BLaER1 treated with 17β-estradiol and CSF1 and Interleukin-3, amounts not matched to agents 10 nM and 100 nM (cell line): ENCODE measurements around the gene BCAR3.

Experiments used
- H3K27ac ChIP-seq, 11 experiments: shearing (Covaris generic); formaldehyde crosslinking; 2 replicates each; pipeline ENCODE4 v1.8.1; 2022
- H3K27me3 ChIP-seq, 11 experiments: shearing (Covaris generic); formaldehyde crosslinking; 2 replicates each; pipeline ENCODE4 v1.8.1; 2022
- H3K36me3 ChIP-seq, 11 experiments: shearing (Covaris generic); formaldehyde crosslinking; 2 replicates each; pipeline ENCODE4 v1.8.1; 2022
- H3K4me1 ChIP-seq, 10 experiments: shearing (Covaris generic); formaldehyde crosslinking; 2 replicates each; pipeline ENCODE4 v1.8.1; 2022
- H3K4me2 ChIP-seq, 11 experiments: shearing (Covaris generic); formaldehyde crosslinking; 2 replicates each; pipeline ENCODE4 v1.8.1; 2022
- H3K4me3 ChIP-seq, 10 experiments: shearing (Covaris generic); formaldehyde crosslinking; 2 replicates each; pipeline ENCODE4 v1.8.1; 2022
- H3K9ac ChIP-seq, 11 experiments: shearing (Covaris generic); formaldehyde crosslinking; 2 replicates each; pipeline ENCODE4 v1.8.1; 2022
- H3K9me3 ChIP-seq, 11 experiments: shearing (Covaris generic); formaldehyde crosslinking; replicated peaks in 1 of 11; 2 replicates each; pipeline ENCODE4 v1.8.1; 2022
- H4K20me1 ChIP-seq, 11 experiments: shearing (Covaris generic); formaldehyde crosslinking; 2 replicates each; pipeline ENCODE4 v1.8.1; 2022
- Cebpa-rat ChIP-seq, 11 experiments: shearing (Covaris generic); IDR thresholded peaks; 2 replicates each; pipeline ENCODE4 v1.8.1; 2022

Gene BCAR3

DNA sequence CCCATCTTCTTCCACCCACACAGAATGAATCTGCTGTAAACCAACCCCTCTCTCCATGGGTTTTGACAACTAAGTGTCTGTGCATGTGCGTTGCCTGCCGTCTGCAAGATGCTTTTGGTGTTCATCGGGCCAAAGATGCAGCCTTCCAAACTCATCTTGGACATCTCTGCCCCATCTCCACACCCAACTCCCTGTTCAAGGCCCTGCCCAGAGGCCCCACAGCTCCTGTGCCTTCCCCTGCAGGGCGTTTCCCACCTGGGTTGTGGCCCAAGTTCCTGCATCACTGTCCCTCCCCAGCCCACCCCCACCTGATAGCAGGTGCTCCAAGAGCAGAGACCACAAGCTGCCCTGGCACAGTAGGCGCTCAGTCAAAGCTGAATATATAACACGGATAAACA lies 103.2 kb downstream of the BCAR3 start:
- H3K27me3 ChIP-seq, result no peaks in the 10 kb centered on the region
- no peaks in the 10 kb centered on the region for H3K9me3 ChIP-seq
- no peak overlapping the region for H3K4me2 ChIP-seq
- no peak overlapping the region for H3K4me3 ChIP-seq
- peaks cover 0 to 17% (median 4%) of the 10 kb centered on the region in 10 experiments; a peak in 10 of 20 replicates for H3K4me1 ChIP-seq
- peaks cover 0 to 75% (median 31%) of the 10 kb centered on the region in 11 experiments; a peak in 13 of 22 replicates for H4K20me1 ChIP-seq
- TF ChIP-seq Cebpa-rat (IDR thresholded peaks at IDR 0.05), result no peak
- H3K9ac ChIP-seq, result no peak overlapping the region
- peaks cover 61 to 99% (median 96%) of the 10 kb centered on the region in 11 experiments for H3K36me3 ChIP-seq
- H3K27ac ChIP-seq, result no peak overlapping the region

DNA sequence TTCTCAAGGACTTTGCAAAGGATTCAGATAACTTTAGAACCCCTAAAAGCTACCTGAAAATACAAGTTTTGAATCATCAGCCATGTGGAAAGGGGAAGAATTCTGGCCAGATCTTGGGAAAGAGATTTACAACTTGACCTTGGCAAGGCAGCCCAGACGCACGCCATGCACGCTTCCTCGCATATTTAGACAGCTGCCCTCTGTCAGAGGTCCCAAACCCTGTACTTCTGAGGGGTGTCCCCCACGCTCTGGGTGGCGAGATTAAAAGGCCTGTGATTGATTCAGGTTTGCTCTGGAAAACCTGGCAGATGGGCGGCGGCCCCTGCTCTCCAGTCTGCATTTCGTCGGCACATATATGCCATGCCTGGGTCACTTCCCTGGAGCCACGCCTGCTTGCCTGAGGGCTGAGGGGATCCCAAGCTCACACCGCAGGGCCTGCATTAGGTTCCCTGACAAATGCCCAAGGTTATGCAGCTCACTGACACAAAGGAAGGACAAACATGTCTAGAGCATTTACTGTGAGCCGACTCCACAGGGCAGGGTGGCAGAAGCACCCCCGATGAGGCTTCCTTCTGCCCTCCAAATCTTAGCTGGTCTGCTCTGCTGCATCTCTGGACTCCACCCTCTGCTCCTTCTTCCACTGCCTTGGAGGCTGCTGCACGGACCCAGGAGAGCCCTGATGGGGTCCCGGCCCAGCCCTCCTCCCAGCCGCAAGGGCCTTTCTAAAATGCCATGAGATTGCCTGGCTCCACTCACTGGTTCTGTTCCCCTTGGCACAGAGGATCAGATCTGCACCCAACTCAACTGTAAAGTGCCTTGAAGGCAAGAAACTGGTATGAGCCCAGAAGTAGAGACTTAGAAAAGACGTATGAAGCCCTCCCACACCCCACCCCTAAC lies 103.9 kb downstream of the BCAR3 start:
- TF ChIP-seq Cebpa-rat (IDR thresholded peaks at IDR 0.05), result no peak
- peaks cover 0 to 17% (median 4%) of the 10 kb centered on the region in 10 experiments; a peak in 10 of 20 replicates for H3K4me1 ChIP-seq
- H3K9ac ChIP-seq, result no peak overlapping the region
- no peak overlapping the region for H3K27ac ChIP-seq
- no peak overlapping the region for H3K4me3 ChIP-seq
- H3K4me2 ChIP-seq, result no peak overlapping the region
- peaks cover 55 to 99% (median 92%) of the 10 kb centered on the region in 11 experiments for H3K36me3 ChIP-seq
- H3K27me3 ChIP-seq, result no peaks in the 10 kb centered on the region
- H4K20me1 ChIP-seq, result peaks cover 0 to 70% (median 31%) of the 10 kb centered on the region in 11 experiments; a peak in 13 of 22 replicates
- H3K9me3 ChIP-seq, result no peaks in the 10 kb centered on the region

GRCh38 chr1:93576746-93577145 lies 104.9 kb downstream of the BCAR3 start:
- Histone ChIP-seq H3K36me3 (peaks cover 55 to 99% (median 92%) of the 10 kb centered on the region in 11 experiments), H3K9me3 (no peaks in the 10 kb centered on the region), H3K4me1 (peaks cover 0 to 17% (median 4%) of the 10 kb centered on the region in 10 experiments; a peak in 10 of 20 replicates), H3K27me3 (no peaks in the 10 kb centered on the region), H3K9ac (no peak overlapping the region), H4K20me1 (peaks cover 0 to 61% (median 31%) of the 10 kb centered on the region in 11 experiments; a peak in 13 of 22 replicates), H3K4me2 (no peak overlapping the region), H3K4me3 (no peak overlapping the region), H3K27ac (no peak overlapping the region; a peak in 1 of 22 replicates)
- no peak for TF ChIP-seq Cebpa-rat (IDR thresholded peaks at IDR 0.05)

- no peak overlapping the region for H3K4me3 ChIP-seq
- no peak for TF ChIP-seq Cebpa-rat (IDR thresholded peaks at IDR 0.05)
- H3K4me2 ChIP-seq, result no peak overlapping the region
- no peak overlapping the region for H3K9ac ChIP-seq
- H3K27ac ChIP-seq, result no peak overlapping the region; a peak in 1 of 22 replicates
- H3K9me3 ChIP-seq, result no peaks in the 10 kb centered on the region
- peaks cover 0 to 17% (median 4%) of the 10 kb centered on the region in 10 experiments; a peak in 10 of 20 replicates for H3K4me1 ChIP-seq
- no peaks in the 10 kb centered on the region for H3K27me3 ChIP-seq
- peaks cover 58 to 99% (median 92%) of the 10 kb centered on the region in 11 experiments for H3K36me3 ChIP-seq
- peaks cover 0 to 60% (median 31%) of the 10 kb centered on the region in 11 experiments; a peak in 13 of 22 replicates for H4K20me1 ChIP-seq
These were observed 105.3 kb downstream of the BCAR3 start for GRCh38 chr1:93576346-93576745.

DNA sequence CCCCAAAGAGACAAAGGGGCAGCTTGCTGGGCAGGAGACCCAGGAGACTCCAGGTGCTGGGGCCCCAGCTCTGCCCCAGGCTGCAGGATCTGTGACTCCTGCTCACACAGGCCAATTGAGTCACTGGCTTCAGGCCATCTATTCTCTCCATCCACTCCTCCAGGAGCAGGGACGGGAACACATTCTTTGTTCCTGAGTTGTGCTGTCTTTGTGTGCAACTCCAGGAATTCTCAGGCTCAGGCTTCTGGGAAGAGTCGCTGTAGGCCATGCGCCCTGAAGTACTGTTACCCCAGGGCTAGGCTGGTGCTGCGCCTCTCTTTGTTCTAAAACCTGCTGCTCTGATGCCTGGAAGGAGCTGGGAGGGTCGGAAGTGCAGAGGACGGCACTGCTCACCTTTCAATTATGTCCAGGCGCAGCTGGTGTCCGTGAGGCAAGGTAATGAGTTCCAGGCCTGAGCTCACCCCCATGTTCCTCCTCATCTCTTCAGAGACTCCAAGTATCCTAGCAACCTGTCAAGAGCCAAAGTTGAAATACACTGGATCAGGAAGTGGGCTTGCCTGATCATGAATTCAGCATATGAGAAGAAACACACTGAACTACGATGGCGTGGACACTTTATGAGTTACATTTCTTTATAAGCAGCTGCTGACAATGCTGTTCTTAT lies 105.9 kb downstream of the BCAR3 start:
- H3K36me3 ChIP-seq, result peaks cover 59 to 99% (median 92%) of the 10 kb centered on the region in 11 experiments
- no peak for TF ChIP-seq Cebpa-rat (IDR thresholded peaks at IDR 0.05)

DNA sequence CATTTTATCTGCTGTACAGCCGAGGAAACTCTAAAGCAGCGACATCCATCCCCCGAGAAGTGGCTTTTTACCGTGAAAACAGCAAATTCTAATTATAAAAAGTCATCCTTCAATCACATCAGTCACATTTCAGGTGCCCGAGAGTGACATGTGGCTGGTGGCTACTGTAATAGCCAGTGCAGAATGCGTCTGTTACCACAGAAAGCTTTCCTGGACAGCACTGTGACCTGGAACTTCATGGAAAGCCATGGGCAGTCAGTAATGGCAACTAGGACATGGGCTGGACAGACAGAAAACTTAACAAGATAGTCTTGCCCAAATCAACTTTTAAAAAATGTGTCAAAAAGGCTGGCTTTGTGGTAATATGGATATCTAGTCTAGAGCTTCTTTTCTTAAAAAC lies 106.6 kb downstream of the BCAR3 start:
- Histone ChIP-seq H4K20me1 (peaks cover 0 to 54% (median 30%) of the 10 kb centered on the region in 11 experiments; a peak in 14 of 22 replicates), H3K4me2 (no peak overlapping the region), H3K9me3 (no peaks in the 10 kb centered on the region), H3K4me1 (peaks cover 0 to 12% (median 4%) of the 10 kb centered on the region in 10 experiments; a peak in 10 of 20 replicates), H3K36me3 (peaks cover 63 to 99% (median 92%) of the 10 kb centered on the region in 11 experiments), H3K27me3 (no peaks in the 10 kb centered on the region), H3K4me3 (no peak overlapping the region), H3K27ac (no peak overlapping the region), H3K9ac (no peak overlapping the region)
- TF ChIP-seq Cebpa-rat (IDR thresholded peaks at IDR 0.05), result no peak

More for the DNA sequence above, 105.9 kb downstream of the BCAR3 start:
- H3K4me1 ChIP-seq, result peaks cover 0 to 17% (median 4%) of the 10 kb centered on the region in 10 experiments; a peak in 10 of 20 replicates
- H3K27me3 ChIP-seq, result no peaks in the 10 kb centered on the region
- H3K4me3 ChIP-seq, result no peak overlapping the region
- no peak overlapping the region for H3K4me2 ChIP-seq
- no peak overlapping the region for H3K27ac ChIP-seq
- H3K9ac ChIP-seq, result no peak overlapping the region
- H4K20me1 ChIP-seq, result peaks cover 0 to 57% (median 31%) of the 10 kb centered on the region in 11 experiments; a peak in 13 of 22 replicates
- no peaks in the 10 kb centered on the region for H3K9me3 ChIP-seq

GRCh38 chr1:93574511-93574910 lies 107.1 kb downstream of the BCAR3 start:
- no peak overlapping the region for H3K9ac ChIP-seq
- H3K4me1 ChIP-seq, result peaks cover 0 to 11% (median 3%) of the 10 kb centered on the region in 10 experiments; a peak in 10 of 20 replicates
- H3K36me3 ChIP-seq, result peaks cover 66 to 99% (median 92%) of the 10 kb centered on the region in 11 experiments
- H3K27me3 ChIP-seq, result no peaks in the 10 kb centered on the region
- TF ChIP-seq Cebpa-rat (IDR thresholded peaks at IDR 0.05), result no peak
- no peak overlapping the region for H3K4me3 ChIP-seq
- no peaks in the 10 kb centered on the region for H3K9me3 ChIP-seq
- no peak overlapping the region for H3K27ac ChIP-seq
- peaks cover 0 to 54% (median 27%) of the 10 kb centered on the region in 11 experiments; a peak in 14 of 22 replicates for H4K20me1 ChIP-seq
- no peak overlapping the region for H3K4me2 ChIP-seq

DNA sequence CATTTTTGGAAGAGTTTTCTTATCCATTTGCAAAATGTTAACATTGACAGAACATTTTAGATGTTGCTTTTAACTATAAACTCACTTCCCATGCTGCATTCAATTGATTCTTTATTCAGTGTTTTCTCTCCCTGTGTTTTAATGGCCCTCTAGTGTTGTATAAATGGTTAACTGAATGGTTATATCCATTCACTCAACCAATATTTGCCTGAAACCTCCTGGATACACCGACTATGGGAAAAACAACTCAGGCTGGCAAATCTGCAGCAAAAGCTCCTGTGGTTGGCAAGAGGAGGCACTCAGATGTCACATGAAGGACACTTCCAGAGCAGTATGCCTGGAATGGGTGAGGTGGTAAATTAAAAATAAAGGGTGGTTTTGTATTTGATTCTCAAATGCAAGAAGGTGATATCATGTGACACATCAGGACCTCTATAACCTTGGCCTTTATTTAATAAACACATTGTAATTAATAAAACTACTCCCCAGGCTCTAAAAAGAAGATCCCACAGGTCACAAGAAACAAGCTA lies 107.6 kb downstream of the BCAR3 start:
- no peaks in the 10 kb centered on the region for H3K9me3 ChIP-seq
- peaks cover 0 to 11% (median under 1%) of the 10 kb centered on the region in 10 experiments; a peak in 5 of 20 replicates for H3K4me1 ChIP-seq
- no peak overlapping the region for H3K4me2 ChIP-seq
- peaks cover 71 to 99% (median 92%) of the 10 kb centered on the region in 11 experiments for H3K36me3 ChIP-seq
- no peak overlapping the region for H3K9ac ChIP-seq
- H3K4me3 ChIP-seq, result no peak overlapping the region
- TF ChIP-seq Cebpa-rat (IDR thresholded peaks at IDR 0.05), result no peak
- no peak overlapping the region for H3K27ac ChIP-seq
- peaks cover 0 to 54% (median 26%) of the 10 kb centered on the region in 11 experiments; a peak in 13 of 22 replicates for H4K20me1 ChIP-seq
- no peaks in the 10 kb centered on the region for H3K27me3 ChIP-seq
